ENCODE measurements around the gene GABBR2. TPM values are rescaled to one million over a fixed set of nuclear protein-coding genes. Genes with fewer than 3 reads are reported as not detected.
"Not testable (repeated sequence)": the region's sequence is repeated elsewhere in the genome, so short reads cannot be mapped to it uniquely, and the experiment has no call there.

GABBR2 gene
- total RNA-seq, 3 donors from 2014 or later, result not detected

DNA sequence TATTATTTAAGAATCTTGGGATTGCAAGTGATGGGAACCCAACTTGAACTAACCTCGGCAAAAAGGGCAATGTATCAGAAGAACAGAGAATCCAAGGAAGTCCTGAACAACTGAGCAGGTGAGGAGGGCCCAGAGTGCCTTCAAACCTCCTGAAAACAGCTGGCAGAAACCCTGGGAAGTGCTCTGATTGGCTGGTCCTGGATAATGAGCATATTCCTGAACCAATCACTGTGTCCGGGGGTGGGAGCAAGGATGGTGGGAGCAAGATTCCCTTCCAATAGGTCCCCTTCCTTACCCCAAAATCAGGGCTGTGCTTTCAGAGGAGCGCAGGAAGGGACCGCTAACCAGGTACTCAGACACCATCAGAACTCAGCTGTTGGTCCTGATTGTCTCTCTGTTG, 421.4 kb downstream of the GABBR2 start:
- Mint-ChIP-seq H3K36me3 (ENCODE audit: insufficient read depth) (no peaks in the 10 kb centered on the region), H3K4me3 (no peak overlapping the region), H3K4me1 (ENCODE audit: low read depth) (no peaks in the 10 kb centered on the region), H3K9me3 (no peaks in the 10 kb centered on the region), H3K27me3 (ENCODE audit: low read depth) (peaks cover 2% of the 10 kb centered on the region)
- DNase-seq, result no peak
- no peak for ATAC-seq

DNA sequence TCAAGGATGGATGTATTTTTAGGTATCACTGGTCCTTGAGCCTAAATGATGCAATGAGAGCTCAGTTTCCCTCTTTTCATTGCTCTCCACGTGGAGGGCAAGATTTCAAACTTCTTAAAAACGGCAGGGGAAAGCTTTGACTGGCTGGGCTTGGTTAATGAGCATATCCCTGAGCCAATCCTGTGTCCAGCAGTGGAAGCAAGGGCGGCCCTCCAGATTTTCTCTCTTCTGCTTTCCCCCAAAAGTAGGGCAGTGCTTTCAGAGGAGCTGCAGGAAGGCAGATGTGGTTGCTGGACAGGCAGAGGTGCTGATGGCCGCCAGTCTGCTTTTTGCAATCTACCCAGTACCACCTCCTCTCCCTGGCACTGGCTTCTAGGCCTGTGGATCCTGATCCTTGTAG, 423.3 kb downstream of the GABBR2 start:
- H3K36me3 Mint-ChIP-seq (ENCODE audit: insufficient read depth), result no peaks in the 10 kb centered on the region
- no peak overlapping the region for H3K4me3 Mint-ChIP-seq
- H3K9me3 Mint-ChIP-seq, result no peaks in the 10 kb centered on the region
- no peak for ATAC-seq
- no peaks in the 10 kb centered on the region for H3K4me1 Mint-ChIP-seq (ENCODE audit: low read depth)
- peaks cover 15% of the 10 kb centered on the region for H3K27me3 Mint-ChIP-seq (ENCODE audit: low read depth)
- DNase-seq, result no peak

GRCh38 chr9:98284754-98285153, 424.0 kb downstream of the GABBR2 start:
- Mint-ChIP-seq H3K4me1 (ENCODE audit: low read depth) (no peaks in the 10 kb centered on the region), H3K9me3 (no peaks in the 10 kb centered on the region), H3K4me3 (no peak overlapping the region), H3K36me3 (ENCODE audit: insufficient read depth) (no peaks in the 10 kb centered on the region), H3K27me3 (ENCODE audit: low read depth) (peaks cover 16% of the 10 kb centered on the region)
- DNase-seq (no peak), ATAC-seq (no peak)

- DNase-seq; H3K36me3 Mint-ChIP-seq (ENCODE audit: insufficient read depth); H3K4me1 Mint-ChIP-seq (ENCODE audit: low read depth); H3K4me3 Mint-ChIP-seq; ATAC-seq; H3K9me3 Mint-ChIP-seq: not testable (repeated sequence)
- peaks cover 16% of the 10 kb centered on the region for H3K27me3 Mint-ChIP-seq (ENCODE audit: low read depth)
Observed at GRCh38 chr9:98283143-98283542, 425.6 kb downstream of the GABBR2 start.

- ATAC-seq (no peak), DNase-seq (no peak)
- H3K4me3 Mint-ChIP-seq, result no peak overlapping the region
- no peaks in the 10 kb centered on the region for H3K36me3 Mint-ChIP-seq (ENCODE audit: insufficient read depth)
- H3K27me3 Mint-ChIP-seq (ENCODE audit: low read depth), result peaks cover 19% of the 10 kb centered on the region
- H3K9me3 Mint-ChIP-seq, result no peaks in the 10 kb centered on the region
- H3K4me1 Mint-ChIP-seq (ENCODE audit: low read depth), result no peaks in the 10 kb centered on the region
Observed at GRCh38 chr9:98281281-98281680, 427.5 kb downstream of the GABBR2 start.

DNA sequence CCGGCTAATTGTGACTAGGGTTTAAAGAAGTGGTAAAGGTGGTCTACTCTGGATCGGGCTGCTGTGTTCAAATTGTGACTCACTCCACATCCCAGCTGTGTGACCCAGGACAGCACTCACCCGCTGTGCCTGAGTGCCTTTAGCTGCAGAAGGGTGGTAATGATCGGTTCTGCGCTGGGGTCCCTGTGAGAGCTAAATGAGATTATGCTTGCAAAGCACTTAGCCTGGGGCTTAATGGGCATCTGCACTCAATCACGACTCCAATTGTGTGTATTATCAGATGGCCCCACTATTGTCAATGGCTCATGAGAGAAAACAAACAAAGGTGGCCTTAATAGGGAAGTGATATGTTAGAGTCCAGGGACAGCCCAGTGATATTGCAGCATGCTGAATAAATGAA, 428.2 kb downstream of the GABBR2 start:
- no peak for ATAC-seq
- H3K4me1 Mint-ChIP-seq (ENCODE audit: low read depth), result no peaks in the 10 kb centered on the region

GRCh38 chr9:98280162-98280561, 428.6 kb downstream of the GABBR2 start:
- Mint-ChIP-seq H3K9me3 (no peaks in the 10 kb centered on the region), H3K4me3 (no peak overlapping the region), H3K36me3 (ENCODE audit: insufficient read depth) (no peaks in the 10 kb centered on the region), H3K4me1 (ENCODE audit: low read depth) (no peaks in the 10 kb centered on the region), H3K27me3 (ENCODE audit: low read depth) (peaks cover 19% of the 10 kb centered on the region)
- no peak for ATAC-seq
- DNase-seq, result no peak

More for the DNA sequence above, 428.2 kb downstream of the GABBR2 start:
- peaks cover 19% of the 10 kb centered on the region for H3K27me3 Mint-ChIP-seq (ENCODE audit: low read depth)
- H3K36me3 Mint-ChIP-seq (ENCODE audit: insufficient read depth), result no peaks in the 10 kb centered on the region
- DNase-seq, result no peak
- no peaks in the 10 kb centered on the region for H3K9me3 Mint-ChIP-seq
- no peak overlapping the region for H3K4me3 Mint-ChIP-seq

DNA sequence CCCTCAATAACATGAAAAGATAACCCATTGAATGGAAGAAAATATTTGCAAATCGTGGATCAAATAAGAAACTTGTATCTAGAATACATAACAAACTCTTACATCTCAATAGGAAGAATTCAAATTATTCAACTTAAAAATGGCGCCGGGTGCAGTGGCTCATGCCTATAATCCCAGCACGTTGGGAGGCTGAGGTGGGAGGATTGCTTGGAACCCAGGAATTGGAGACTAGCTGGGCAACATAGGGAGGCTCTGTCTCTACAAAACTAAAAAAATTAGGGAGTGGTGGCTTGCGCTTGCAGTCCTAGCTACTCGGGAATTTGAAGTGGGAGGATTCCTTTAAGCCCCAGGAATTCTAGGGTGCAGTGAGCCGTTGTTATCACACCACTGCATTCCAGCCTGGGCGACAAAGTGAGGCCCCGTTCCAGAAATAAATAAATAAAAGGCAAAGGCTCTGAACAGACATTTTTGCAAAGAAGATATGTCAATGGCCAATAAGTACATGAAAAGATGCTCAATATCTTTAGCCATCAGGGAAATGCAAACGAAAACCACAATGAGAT, 431.7 kb downstream of the GABBR2 start:
- Mint-ChIP-seq H3K36me3 (ENCODE audit: insufficient read depth) (no peaks in the 10 kb centered on the region), H3K4me3 (no peak overlapping the region), H3K27me3 (ENCODE audit: low read depth) (peaks cover 15% of the 10 kb centered on the region), H3K4me1 (ENCODE audit: low read depth) (no peaks in the 10 kb centered on the region), H3K9me3 (no peaks in the 10 kb centered on the region)
- ATAC-seq (no peak), DNase-seq (no peak)

DNA sequence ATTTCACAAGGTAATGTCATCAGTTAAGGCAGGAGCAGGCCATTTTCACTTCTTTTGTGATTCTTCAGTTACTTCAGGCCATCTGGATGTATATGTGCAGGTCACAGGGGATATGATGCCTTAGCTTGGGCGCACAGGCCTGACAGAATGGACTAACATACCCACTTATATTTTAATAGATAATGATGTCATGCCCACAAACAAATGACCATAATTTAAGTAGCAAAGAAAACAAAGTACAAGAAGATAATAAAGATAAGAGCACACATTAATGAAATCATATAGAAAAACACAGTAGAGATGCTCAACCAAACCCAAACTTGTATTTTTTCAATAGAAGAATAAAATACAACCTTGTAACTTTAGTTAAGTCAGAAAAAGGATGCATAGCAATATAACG, 433.6 kb downstream of the GABBR2 start:
- H3K4me1 Mint-ChIP-seq (ENCODE audit: low read depth), result no peaks in the 10 kb centered on the region
- H3K36me3 Mint-ChIP-seq (ENCODE audit: insufficient read depth), result no peaks in the 10 kb centered on the region
- no peak for DNase-seq
- no peak for ATAC-seq
- no peaks in the 10 kb centered on the region for H3K9me3 Mint-ChIP-seq
- no peak overlapping the region for H3K4me3 Mint-ChIP-seq
- H3K27me3 Mint-ChIP-seq (ENCODE audit: low read depth), result peaks cover 12% of the 10 kb centered on the region

DNA sequence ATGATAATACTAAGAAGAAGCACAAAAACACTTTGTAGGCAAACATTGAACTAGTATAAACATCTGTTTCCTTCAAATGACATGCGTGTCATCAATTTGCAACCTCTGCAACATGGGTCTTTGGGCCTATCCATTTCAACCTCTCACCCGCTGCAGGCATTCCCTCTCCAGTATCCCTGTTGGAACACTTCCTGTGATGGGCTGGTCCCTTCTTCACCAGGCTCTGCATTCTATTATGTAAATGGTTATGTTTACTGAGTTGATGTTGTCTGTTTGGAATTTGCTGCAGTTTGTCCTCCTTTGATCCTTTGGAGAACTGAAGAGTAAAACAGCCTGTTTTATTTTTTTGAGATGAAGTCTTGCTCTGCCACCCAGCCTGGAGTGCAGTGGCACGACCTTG, 436.7 kb downstream of the GABBR2 start:
- ATAC-seq (no peak), DNase-seq (no peak)
- H3K4me3 Mint-ChIP-seq, result no peak overlapping the region
- H3K36me3 Mint-ChIP-seq (ENCODE audit: insufficient read depth), result no peaks in the 10 kb centered on the region
- H3K4me1 Mint-ChIP-seq (ENCODE audit: low read depth), result no peaks in the 10 kb centered on the region
- peaks cover 27% of the 10 kb centered on the region for H3K27me3 Mint-ChIP-seq (ENCODE audit: low read depth)
- H3K9me3 Mint-ChIP-seq, result no peaks in the 10 kb centered on the region

DNA sequence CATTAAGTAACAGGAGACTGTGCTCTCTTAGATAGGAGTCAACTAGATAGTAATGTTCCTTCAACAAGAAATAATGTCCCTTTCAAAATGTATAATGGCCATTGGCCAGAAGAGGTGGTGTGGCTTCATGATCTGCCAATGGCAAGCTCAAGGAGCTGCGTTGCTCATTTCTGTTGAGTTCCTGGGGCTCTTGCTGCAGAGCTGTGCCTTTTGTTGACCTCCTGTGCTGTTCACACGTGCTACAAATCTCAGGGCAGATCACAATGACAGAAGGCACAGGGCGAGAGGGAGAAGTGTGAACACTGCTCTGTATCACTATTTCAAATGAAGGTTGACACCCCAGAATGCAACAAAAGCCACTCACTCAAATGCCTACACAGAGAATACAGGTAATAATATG, 437.3 kb downstream of the GABBR2 start:
- no peaks in the 10 kb centered on the region for H3K4me1 Mint-ChIP-seq (ENCODE audit: low read depth)
- no peaks in the 10 kb centered on the region for H3K36me3 Mint-ChIP-seq (ENCODE audit: insufficient read depth)
- DNase-seq, result no peak
- H3K9me3 Mint-ChIP-seq, result no peaks in the 10 kb centered on the region
- H3K4me3 Mint-ChIP-seq, result no peak overlapping the region
- H3K27me3 Mint-ChIP-seq (ENCODE audit: low read depth), result peaks cover 25% of the 10 kb centered on the region
- no peak for ATAC-seq

DNA sequence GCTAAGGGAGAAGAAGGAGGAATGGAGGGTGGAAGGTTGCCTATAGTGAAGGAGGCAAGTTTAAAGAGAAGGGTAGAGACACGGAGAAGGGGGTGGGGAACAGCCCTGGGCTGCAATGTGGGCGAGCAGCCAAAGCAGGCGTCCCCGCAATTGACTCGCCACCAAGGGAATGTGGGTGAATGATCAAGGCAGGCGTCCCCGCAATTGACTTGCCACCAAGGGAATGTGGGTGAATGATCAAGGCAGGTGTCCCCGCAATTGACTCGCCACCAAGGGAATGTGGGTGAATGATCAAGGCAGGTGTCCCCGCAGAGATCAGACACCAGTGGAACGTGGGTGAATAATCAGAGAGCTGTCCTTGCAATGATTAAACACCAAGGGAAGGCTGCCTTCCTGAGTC, 438.5 kb downstream of the GABBR2 start:
- H3K4me1 Mint-ChIP-seq (ENCODE audit: low read depth); H3K9me3 Mint-ChIP-seq; DNase-seq; H3K36me3 Mint-ChIP-seq (ENCODE audit: insufficient read depth); H3K4me3 Mint-ChIP-seq; ATAC-seq: not testable (repeated sequence)
- H3K27me3 Mint-ChIP-seq (ENCODE audit: low read depth), result peaks cover 24% of the 10 kb centered on the region

DNA sequence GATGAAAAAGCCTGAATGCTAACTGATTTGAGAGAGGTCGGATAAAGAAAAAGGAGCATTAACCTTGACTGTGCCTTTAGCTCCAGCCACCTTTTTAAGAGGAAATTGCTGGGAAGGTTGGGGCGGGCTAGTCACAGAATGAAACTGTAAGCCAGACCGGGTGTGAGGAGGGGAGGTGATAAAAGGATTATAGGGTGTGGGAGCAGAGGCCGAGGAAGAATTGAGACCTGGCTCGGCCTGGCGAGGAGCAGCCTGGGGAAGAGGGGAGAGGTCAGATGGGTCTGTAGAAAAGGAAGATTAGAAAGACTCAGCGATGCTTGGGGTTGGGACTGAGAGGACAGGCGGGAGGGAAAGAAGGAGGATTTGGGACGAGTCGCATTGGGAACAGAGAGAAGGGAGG, 439.1 kb downstream of the GABBR2 start:
- ATAC-seq, result not testable (repeated sequence)
- H3K27me3 Mint-ChIP-seq (ENCODE audit: low read depth), result peaks cover 24% of the 10 kb centered on the region

GRCh38 chr9:98267556-98267955, 441.2 kb downstream of the GABBR2 start:
- peaks cover 24% of the 10 kb centered on the region for H3K27me3 Mint-ChIP-seq (ENCODE audit: low read depth)
- not testable (repeated sequence) for H3K4me3 Mint-ChIP-seq; ATAC-seq; H3K36me3 Mint-ChIP-seq (ENCODE audit: insufficient read depth); H3K4me1 Mint-ChIP-seq (ENCODE audit: low read depth); DNase-seq; H3K9me3 Mint-ChIP-seq

More for the DNA sequence above, 439.1 kb downstream of the GABBR2 start:
- not testable (repeated sequence) for H3K4me1 Mint-ChIP-seq (ENCODE audit: low read depth); H3K4me3 Mint-ChIP-seq; H3K9me3 Mint-ChIP-seq; H3K36me3 Mint-ChIP-seq (ENCODE audit: insufficient read depth); DNase-seq

- no peak for DNase-seq
- Mint-ChIP-seq H3K36me3 (ENCODE audit: insufficient read depth) (no peaks in the 10 kb centered on the region), H3K27me3 (ENCODE audit: low read depth) (peaks cover 8% of the 10 kb centered on the region), H3K9me3 (no peaks in the 10 kb centered on the region), H3K4me1 (ENCODE audit: low read depth) (no peaks in the 10 kb centered on the region), H3K4me3 (no peak overlapping the region)
- ATAC-seq, result no peak
Observed at GRCh38 chr9:98264516-98264915, 444.2 kb downstream of the GABBR2 start.

All from activated T-cell treated with anti-CD3 and anti-CD28 coated beads, Interleukin-2, amount 50 U/mL, for 4 hours (primary cell).